Tracheal epithelial cell (primary cell): ENCODE results near the gene ANKRD27. TPM values are rescaled to one million over a fixed set of nuclear protein-coding genes. Genes with fewer than 3 reads are reported as not detected.

Experiments
- total RNA-seq: library from RNA; depleted of rRNA; stranded (reverse); fragments of >200 nt; gene quantifications from 2 replicates; pipeline ENCODE4 v1.2.1, GENCODE V29; 2014

The ANKRD27 gene
- 26.9 and 43.9 TPM in 2 replicates for total RNA-seq

GRCh38 chr19:32674931-32675719 lies at the start of gene ANKRD27:
Gene ANKRD27 (minus strand): TSS chr19:32675180. CDS start chr19:32659015, 16,165 bp downstream.

GRCh38 chr19:32719611-32720059 lies 44.7 kb upstream of the ANKRD27 start, which contains the start of gene TDRD12:
Gene TDRD12 (plus strand): TSS chr19:32719767. CDS start chr19:32720073, 306 bp downstream.

DNA sequence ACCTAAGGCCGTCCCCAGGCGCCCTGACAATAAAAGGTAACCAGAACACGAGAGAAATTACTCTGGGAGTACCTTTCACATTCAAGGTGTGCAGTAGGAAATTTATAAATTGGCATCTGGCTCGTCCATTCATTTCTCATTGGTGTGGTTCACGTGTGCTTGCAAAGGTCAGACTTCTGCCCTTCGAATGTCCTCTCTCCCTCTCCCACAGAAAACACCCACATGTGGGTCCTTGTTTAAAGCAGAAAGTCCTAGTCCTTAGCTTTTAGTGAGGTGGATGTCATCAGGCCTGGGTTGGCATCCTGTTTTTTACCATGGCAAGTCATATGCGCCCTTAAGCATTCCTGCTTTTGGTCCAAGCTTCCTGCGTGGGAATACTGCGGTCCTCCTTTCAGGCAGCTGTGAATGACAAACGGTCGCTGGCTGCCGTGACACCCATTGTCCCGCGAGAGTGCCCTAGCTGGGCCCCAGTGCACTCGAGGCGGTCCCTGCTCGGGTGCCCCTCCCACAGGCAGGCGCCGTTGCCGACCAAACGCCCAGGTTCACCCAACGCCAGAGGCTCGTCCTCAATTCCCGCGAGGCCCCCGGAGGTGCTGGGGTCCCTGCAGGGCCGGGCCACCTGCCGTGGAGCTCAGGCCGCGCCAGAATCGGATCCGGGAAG lies 16.4 kb upstream of the ANKRD27 start, which contains the start of gene NUDT19:
Gene NUDT19, plus strand, starts transcription at position 531 of the 661 bp plus-strand sequence. CDS start 140 bp downstream, outside the sequence.

DNA sequence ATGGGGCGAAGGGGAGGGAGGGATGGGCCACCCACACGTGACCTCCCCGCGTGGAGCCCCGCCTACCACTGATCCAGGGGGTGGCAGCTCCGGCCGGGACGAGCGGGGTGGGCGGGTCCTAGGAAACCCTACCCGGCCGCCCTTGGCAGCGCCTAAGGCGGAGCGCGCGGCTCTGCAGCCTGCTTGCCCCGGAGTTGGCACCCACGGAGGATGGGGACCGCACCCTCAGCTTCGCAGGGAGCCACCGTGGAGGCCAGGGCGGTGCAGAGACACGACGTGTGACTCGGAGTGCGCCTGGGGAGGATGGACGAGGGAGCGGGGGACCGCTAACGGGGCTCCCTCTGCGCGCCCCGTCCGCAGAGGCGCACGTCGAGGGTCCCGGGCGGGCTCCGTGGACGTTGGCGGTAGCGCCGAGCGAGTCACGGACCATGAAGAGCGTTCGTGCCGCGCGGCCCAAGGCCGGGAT lies 773 bp upstream of the ANKRD27 start, which contains the start of gene RGS9BP:
Gene RGS9BP, plus strand, starts transcription at position 129 of the 466 bp plus-strand sequence. CDS start 416 bp downstream, outside the sequence.

DNA sequence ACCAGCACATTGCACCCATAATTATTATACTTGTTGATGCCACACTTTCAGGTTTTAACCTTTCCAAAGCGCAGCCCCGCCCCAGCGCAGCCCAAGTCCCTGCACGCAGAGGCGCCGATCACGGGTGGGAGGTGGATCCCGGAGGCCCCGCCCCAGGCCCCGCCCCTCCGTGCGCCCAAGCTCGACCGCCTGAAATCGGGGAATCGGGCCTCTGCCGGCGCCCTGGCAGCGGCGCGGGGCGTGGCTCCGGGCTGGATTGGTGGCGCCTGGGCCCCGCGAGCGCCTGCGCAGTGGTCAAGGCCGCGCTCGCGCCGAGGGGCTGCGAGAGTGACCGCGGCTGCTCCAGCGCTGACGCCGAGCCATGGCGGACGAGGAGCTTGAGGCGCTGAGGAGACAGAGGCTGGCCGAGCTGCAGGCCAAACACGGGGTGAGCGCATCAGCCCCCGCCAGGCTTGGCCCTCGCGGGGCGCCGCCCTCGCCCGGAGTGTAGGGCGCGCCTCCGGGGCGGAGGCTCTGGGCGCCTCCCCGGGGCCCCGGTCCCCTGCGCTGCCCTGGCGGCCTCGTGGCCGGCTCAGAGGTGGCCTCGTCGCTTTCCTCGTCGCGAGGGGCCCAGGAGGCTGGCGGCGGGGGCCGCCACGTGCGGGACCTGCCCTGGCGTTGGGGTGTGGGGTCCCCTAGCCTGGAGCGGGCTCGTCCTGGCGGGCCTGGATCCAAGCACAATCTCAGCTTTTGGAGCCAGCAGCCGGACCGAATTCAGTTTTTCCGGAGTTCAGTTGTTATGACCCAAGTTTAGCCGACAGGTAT lies 93.9 kb downstream of the ANKRD27 start, which contains the start of gene PDCD5:
Gene PDCD5, plus strand, starts transcription at position 290 of the 804 bp plus-strand sequence. Its CDS starts 72 bp downstream, at position 362.

Other genes starting within 250 kb of the ANKRD27 start
- gene PDCD5, start 94.0 kb downstream of the ANKRD27 start, total RNA-seq, result 85.7 and 132 TPM in 2 replicates
- under 0.01 and 0.64 TPM in 2 replicates for gene RGS9BP, start 668 bp upstream of the ANKRD27 start, total RNA-seq
- gene NUDT19, start 16.6 kb upstream of the ANKRD27 start, total RNA-seq, result 9.4 and 13.4 TPM in 2 replicates
- 0.96 and 5.3 TPM in 2 replicates for gene TDRD12, start 44.6 kb upstream of the ANKRD27 start, total RNA-seq
- 0.48 TPM in 1 of 2 replicates, not detected in the other for gene SLC7A9, start 194.6 kb upstream of the ANKRD27 start, total RNA-seq